HL-60 (cell line): ENCODE measurements around the gene ST7L.

ENCODE experiments used
- DNase-seq, 2 experiments: peaks; one replicate each; pipeline ENCODE4 v3.0.0-alpha.2; 2010 to 2020; ENCODE audit warnings: low read depth in 1 of 2, low spot score in 1 of 2
- H3K27ac ChIP-seq: fragments of 250-450 bp; sonication (Bioruptor Pico); replicated peaks from 2 replicates; pipeline ENCODE4 v1.5.1; 2020; ENCODE audit warnings: mild to moderate bottlenecking, moderate library complexity
- H3K27me3 ChIP-seq: fragments of 250-450 bp; sonication (Bioruptor Pico); 2 replicates; pipeline ENCODE4 v1.5.1; 2021; ENCODE audit warnings: mild to moderate bottlenecking, moderate library complexity; ENCODE audit not compliant: insufficient read depth, poor library complexity, severe bottlenecking
- H3K4me3 ChIP-seq: replicated peaks from 2 replicates; pipeline ENCODE4 v1.5.1; 2011; ENCODE audit warnings: mild to moderate bottlenecking, control low read depth, low read length; ENCODE audit not compliant: insufficient read depth
- CTCF ChIP-seq: IDR thresholded peaks from one replicate; pipeline ENCODE4 v1.5.1; 2011; ENCODE audit warnings: low read length, control low read depth, inconsistent platforms; ENCODE audit not compliant: insufficient read depth
- GABPA ChIP-seq: IDR thresholded peaks from 2 replicates; pipeline ENCODE4 v1.6.1; 2012; ENCODE audit warnings: low read depth
- POLR2AphosphoS5 ChIP-seq: IDR thresholded peaks from 2 replicates; pipeline ENCODE4 v1.6.1; 2012; ENCODE audit warnings: low read depth
- REST ChIP-seq: IDR thresholded peaks from 2 replicates; pipeline ENCODE4 v1.6.1; 2012; ENCODE audit warnings: low read depth; ENCODE audit not compliant: insufficient replicate concordance
- SPI1 ChIP-seq: IDR thresholded peaks from 2 replicates; pipeline ENCODE4 v1.6.1; 2012; ENCODE audit warnings: low read depth, mild to moderate bottlenecking, borderline replicate concordance

ST7L gene

GRCh38 chr1:112548547-112548946 lies 70.4 kb downstream of the ST7L start:
- DNase-seq: no peak
- Histone ChIP-seq H3K27ac (no peak overlapping the region), H3K4me3 (no peak overlapping the region), H3K27me3 (no peaks in the 10 kb centered on the region)
- TF ChIP-seq POLR2AphosphoS5 (no peak), CTCF (no peak), REST (no peak), GABPA (no peak), SPI1 (no peak)

GRCh38 chr1:112546076-112546475 lies 72.9 kb downstream of the ST7L start:
- no peak overlapping the region for H3K4me3 ChIP-seq
- no peaks in the 10 kb centered on the region for H3K27me3 ChIP-seq
- TF ChIP-seq REST (no peak), SPI1 (no peak), GABPA (no peak), CTCF (no peak), POLR2AphosphoS5 (no peak)
- DNase-seq: no peak
- H3K27ac ChIP-seq: no peak overlapping the region

GRCh38 chr1:112544751-112545150 lies 74.2 kb downstream of the ST7L start:
- no peak for TF ChIP-seq POLR2AphosphoS5
- TF ChIP-seq CTCF: no peak
- no peak overlapping the region for H3K27ac ChIP-seq

GRCh38 chr1:112544011-112544688 lies 74.8 kb downstream of the ST7L start:
- no peak for DNase-seq
- H3K27ac ChIP-seq: no peak overlapping the region
- no peak overlapping the region for H3K4me3 ChIP-seq
- no peaks in the 10 kb centered on the region for H3K27me3 ChIP-seq
- TF ChIP-seq GABPA: no peak
- no peak for TF ChIP-seq REST
- no peak for TF ChIP-seq SPI1
- no peak for TF ChIP-seq POLR2AphosphoS5
- TF ChIP-seq CTCF: no peak

More at GRCh38 chr1:112544751-112545150, 74.2 kb downstream of the ST7L start:
- Histone ChIP-seq H3K4me3 (no peak overlapping the region), H3K27me3 (no peaks in the 10 kb centered on the region)
- DNase-seq: no peak
